GM21576 (cell line): ENCODE measurements around the gene LIN28A.

ENCODE experiments used
- ATAC-seq: cut with Tn5 transposase; IDR thresholded peaks from one replicate; pipeline ENCODE4 v1.9.1; 2021; ENCODE audit warnings: mild to moderate bottlenecking, moderate library complexity; ENCODE audit not compliant: unreplicated experiment

Gene LIN28A

DNA sequence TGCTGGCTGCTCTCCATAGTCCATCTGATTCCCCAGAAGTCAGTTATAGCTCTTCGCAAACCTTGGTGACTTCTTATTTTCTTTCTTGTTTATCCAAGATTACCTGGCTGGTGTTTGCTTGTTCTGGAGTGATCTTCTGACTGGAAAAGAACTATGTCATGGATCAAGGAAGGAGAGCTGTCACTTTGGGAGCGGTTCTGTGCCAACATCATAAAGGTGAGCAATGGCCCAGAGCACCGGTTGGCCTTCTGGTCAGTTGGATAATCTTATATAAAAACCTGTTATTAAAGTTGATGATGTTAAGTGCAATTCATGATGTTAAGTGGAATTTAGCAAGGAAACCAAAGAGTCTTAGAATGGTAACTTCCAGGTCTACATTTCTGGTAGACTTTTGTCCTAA is 22.2 kb downstream of the LIN28A start:
- ATAC-seq, result no peak

DNA sequence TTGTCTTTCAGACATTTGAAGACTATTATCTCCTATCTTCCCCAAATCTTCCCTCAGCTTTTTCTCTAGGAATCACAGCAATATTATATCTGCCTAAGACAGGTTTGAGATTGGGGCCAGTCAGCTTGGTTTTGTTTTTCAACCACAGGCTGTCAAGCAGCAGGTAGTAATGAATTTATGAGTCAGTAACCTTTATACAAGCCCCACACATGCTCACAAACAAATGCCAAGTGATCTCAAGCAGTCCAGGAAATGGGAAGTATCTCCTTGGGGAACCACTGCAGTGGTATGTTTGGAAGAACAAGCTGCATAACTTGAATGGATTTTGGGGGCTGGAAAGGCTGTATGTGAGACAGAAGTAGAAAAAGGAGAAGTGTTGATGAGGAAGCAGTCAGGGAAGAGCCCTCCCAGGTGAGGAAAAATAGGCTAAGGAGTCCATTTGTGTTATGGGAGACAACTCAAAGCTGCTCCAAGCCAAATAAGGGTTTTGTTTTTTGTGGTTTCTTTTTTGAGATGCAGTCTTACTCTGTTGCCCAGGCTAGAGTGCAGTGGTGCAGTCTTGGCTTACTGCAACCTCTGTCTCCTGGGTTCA is 23.6 kb downstream of the LIN28A start:
- no peak for ATAC-seq

DNA sequence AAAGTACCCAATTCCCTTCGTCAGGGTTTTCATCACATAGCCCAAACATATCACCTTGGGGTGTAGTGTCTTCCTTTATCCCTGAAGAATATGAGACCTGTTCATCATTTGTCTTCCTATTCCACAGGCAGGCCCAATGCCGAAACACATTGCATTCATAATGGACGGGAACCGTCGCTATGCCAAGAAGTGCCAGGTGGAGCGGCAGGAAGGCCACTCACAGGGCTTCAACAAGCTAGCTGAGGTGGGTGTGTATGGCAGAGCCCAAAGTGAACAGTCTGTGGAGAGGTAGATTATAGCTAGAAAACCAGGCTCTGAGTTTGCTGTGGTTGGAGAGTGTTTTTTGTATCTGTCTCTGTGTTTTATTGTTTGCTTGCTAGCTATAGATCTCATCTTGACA is 27.4 kb downstream of the LIN28A start:
- ATAC-seq, result no peak

DNA sequence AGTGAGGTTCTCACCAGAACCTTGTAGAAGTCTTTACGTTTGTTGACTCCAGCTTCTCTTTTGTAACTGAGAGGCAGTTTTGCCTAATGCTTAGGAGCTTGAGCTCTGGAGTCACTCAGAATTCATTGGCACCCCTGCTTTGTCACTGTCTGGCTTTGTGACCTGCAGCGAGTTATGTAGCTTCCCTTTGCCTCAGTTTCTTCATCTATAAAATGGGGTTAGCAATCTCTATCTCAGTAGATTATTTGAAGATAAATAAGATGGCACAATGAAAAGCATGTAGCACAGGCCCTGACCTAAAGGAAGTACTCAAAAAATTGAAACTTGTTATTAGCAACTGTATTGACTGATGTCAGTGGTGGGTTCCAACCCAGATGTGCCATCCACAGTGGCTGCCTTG is 29.6 kb downstream of the LIN28A start:
- ATAC-seq, result no peak

DNA sequence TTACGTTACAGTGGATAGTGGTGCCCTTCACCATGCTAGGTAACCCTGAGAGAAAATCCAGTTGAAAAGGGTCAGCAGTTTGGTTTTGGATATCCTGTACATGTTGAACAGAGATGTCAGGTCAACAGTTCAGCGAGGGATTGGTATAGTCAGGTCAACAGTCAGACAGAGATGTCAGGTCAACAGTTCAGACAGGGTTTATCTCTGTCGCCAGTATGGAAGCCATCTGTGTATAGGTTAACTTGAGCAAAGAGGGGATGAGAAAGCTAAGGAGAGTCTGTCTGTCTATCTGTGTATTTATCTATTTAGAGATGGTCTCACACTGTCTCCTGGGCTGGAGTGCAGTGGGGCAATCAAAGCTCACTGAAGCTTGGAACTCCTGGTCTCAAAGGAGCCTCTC is 39.3 kb downstream of the LIN28A start:
- no peak for ATAC-seq

DNA sequence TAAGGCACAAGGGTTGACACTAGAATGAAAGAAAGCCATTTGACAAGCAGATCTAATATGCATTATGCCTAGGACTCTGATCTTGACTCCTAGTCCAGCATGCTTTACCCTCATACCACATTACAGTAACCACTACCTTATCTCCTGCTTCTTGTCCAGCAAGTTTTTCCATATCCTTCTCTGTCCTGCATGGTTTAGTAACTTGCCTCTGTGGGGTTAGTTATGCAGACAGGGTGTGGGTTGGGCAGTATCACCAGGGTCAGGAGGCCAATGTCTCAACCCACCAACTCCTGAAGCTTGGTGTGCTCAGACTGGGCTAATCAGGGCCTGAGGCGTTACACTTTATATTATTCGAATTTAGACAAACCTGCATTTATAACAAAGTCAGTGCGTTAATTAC is 40.3 kb downstream of the LIN28A start:
- ATAC-seq, result no peak

DNA sequence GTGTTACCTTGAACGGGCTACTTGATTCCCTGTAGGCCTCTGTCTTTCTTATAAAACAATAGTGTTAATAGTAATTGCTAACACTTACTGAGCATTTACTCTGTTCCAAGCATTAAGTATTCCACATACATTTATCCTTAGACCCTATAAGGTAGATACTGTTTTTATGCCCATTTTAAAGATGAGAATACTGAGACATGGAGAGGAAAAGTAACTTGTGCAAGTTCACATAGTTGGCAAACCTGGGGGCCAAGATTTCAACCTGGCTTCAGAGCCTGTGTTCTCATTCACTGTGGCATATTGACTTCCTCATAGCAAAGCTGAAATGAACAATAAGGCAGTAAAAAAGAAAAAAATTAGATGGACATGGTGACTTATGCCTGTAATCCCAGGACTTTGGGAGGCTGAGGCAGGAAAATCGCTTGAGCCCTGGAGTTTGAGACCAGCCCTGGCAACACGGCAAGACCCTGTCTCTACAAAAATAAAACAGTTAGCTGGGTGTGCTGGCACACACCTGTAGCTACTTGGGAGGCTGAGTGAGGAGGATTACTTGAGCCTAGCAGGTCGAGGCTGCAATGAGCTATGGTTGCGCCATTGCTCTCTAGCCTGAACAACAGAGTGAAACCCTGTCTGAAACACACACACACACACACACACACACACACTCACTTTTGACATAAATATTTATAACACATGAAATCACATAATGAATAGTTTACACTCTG is 42.0 kb downstream of the LIN28A start:
- ATAC-seq, result no peak

DNA sequence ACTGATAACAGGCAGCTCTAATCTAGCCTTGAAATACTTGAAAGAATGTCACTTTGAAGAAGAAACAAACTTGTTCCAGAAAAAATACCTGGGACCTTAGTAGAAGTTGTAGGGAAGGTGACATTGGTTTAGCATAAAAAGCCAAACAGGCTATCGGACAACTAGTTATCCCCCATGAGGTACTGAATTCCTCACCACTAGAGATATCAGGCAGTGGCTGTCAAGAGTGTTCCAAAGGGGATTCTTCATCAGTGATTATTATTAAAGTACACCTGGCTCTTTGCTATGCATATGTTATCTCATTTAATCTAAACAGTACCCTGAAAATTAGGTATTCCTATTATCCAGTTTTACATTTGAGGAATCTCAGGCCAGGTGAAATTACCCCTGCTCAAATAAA is 48.5 kb downstream of the LIN28A start:
- ATAC-seq, result no peak

DNA sequence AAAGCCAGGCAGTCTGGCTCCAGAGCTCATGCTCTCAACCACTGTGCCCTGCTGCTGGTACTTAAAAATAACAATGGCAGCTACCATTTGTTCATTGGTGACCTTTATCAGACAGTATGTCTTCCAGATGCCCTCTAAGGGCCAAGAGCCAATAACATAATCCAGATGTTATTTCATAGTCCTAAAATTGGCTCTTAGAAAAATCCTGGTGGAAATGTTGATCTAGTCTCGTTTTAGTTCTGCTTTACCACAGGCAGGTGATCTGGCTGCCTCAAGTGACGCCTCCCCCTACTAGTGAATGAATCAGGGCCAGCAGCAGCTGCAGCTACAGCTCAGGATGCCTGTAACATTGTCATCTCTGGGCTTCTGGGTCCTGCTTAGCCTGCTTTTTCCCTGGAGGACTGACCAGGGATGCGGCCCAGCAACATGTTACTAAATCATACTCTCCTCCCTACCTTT is 49.0 kb downstream of the LIN28A start:
- ATAC-seq, result no peak

DNA sequence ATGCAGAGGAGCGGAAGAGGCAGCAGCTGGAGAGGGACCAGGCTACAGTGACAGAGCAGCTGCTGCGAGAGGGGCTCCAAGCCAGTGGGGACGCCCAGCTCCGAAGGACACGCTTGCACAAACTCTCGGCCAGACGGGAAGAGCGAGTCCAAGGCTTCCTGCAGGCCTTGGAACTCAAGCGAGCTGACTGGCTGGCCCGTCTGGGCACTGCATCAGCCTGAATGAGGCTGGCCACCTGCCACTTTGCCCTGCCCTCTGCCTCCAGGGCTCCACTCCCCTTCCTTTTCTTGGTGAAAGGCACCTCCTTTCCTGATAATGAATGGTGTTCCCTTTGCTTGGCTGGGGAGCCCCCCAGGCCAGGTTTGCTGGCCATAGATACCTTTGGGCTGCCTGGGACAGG is 58.3 kb downstream of the LIN28A start:
- ATAC-seq, result no peak

DNA sequence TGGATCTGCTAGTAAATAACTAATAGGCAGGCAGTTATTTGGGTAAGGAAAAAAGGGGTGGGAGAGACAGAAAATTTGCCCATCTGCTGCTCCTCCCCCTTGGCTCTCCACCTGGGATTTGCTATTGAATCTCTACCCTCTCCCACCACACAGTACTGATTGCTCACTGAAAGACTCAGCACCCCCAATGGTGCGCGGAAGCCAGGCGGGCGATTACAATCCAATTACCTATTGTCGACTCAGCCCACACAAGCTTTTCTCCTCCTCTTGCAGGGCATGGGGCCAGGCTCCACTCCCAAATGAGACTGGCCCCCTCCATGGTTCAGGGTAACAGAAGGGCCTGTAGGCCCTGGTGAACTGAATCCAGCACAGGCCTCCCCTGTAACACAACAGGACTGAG is 58.9 kb downstream of the LIN28A start:
- ATAC-seq, result no peak

DNA sequence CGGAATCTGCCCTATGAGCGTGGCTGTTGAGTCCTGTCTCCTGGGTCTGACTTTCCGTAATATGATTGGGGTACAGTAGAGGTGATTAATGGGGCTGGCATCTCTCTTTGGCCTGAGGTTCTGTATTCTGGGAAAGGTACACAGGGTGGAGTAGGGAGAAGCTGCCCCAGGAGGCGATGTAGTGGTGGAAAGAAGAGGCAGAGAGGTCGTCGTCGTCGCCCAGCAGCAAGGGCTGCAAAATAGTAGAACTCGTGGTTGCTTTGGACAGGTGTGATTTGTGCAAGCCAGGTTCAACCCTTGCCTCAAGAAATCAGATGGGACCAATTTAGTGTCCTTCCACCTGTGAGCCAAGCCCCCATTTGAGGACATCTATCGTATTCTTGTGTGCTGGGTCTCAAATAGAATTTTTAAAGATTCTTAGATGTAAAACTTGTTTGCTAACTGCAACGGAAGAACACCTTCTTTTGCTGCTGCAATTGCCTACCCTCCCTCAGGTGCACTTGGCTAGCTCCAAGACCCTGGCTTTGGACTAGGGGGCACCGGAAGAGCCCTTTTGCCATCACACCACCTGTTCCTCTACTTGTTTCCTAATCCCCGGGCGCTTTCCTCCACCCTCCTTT is 60.4 kb downstream of the LIN28A start:
- ATAC-seq, result no peak

DNA sequence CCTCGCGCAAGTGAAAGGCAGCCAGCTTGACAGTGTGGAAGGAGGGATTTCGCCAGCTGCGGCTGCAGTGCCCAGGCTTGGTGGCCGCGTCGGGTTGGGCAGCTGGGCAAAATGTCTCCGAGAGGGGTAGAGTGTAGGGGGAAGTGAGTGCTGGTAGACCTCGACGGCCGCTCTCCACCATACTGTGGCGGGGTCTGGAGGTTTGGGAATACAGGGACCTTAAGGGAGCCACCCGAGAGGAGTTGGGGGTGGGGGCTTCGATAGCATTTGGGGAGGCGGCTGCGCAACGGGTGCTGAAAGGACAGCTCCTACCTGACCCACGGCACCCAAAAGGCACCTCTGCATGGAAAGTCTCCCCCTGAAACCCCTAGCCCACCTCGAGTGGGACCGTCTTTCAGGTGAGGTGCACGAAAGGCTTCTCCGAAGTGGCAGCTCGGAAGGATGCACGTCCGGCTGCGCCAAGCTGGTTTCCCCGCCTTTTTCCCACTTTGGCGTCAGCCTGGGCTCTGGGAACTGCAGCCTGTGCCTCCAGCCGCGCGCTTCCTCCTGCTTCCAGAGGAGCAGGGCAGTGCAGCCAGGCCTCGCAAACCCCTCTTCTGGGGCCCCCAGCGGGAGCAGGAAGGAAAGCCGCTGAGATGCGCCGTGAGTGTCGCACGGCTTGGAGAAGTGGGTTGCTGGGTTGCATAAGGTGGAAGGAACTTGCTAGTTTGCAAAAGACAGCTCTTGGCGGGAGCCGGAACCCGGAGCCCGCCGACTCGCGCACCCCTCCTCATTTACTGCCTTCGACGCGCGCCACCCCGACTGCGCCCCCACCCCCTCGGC is 61.1 kb downstream of the LIN28A start:
- ATAC-seq, result peak; percentile 11

DNA sequence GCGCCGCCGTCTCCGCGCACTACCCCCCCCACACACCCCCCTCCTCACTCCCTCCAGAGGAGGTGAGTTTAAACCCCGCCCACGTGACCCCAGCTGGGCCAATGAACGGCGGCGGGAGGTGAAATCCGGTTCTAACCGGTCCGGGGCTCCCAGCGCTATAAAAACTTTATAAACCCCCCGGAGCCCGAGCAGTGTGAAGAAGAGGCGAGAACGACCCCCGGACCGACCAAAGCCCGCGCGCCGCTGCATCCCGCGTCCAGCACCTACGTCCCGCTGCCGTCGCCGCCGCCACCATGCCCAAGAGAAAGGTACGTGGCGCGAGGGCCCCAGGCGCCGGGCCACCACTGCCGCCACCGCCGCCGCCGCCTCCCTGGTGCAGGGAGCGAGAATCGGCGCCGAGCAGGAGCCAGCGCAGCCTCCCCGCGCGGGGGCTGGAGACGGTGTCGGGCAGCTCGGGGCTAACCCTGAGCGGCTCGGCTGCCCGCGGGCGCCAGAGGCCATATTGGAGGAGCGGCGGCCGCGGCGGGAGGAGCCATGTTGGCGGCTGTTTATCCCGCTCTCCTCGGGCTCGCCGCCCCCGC is 61.8 kb downstream of the LIN28A start, which contains the start of gene HMGN2:
TSS of gene HMGN2 (plus strand) at position 121 of the 581 bp plus-strand sequence. CDS start at position 294, 173 bp downstream.
- peak; percentile 45 for ATAC-seq

DNA sequence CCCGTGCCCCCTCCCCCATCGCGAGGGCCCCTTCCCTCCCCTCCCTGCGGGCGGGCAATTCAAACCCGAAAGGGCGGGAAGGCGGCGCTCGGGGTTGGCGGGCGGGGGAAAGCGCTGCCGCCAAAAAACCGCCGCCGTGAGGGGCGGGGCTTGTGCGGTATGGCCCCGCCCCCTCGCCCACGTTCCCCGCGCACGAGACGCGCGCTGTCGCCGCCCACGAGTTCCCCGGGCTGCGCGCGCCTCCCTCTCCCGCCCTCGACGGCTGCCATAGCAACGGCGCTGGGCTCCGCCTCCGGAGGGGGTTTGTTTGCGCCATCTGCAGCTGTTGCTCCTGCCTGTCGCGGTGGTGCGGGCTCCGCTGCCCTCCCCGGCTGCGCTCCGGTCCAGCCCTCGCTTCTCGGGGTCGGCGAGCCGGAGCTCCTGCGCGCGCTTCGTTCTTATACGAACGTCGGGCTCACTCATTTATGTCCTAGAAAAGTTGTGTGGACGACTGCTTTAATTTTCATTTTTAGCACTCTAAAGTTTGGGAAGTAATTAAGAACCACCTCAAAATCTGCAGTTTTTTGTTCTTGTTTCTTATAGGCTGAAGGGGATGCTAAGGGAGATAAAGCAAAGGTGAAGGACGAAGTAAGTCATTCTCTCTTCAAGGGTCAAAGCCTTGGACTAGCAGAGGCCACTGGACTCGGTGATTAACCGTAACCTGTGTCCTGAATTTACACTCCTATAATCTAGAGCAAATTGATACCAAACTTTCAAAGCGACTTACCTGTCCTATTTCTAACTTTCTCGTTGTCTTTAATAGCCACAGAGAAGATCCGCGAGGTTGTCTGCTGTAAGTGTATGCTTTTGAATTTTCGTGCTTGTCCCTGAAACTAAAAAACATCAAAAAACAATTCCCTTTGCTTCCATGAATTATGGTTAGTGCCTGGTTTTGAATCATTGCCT is 62.6 kb downstream of the LIN28A start:
- ATAC-seq, result peak; percentile 69

DNA sequence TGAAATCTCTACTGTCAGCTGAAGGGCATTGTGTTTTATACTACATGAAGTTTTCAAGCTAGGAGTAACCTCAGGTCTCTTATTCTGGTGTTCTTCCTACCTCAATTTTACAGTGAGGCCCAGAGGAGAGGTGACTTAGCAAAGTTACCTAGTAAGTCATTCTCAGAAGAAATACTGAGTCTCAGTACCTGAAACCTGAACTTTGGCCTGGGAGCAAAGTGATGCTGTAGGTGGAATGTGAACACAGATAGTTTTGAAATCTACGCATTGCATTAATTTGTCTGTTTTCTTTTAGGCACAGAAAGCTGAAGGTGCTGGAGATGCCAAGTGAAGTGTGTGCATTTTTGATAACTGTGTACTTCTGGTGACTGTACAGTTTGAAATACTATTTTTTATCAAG is 64.2 kb downstream of the LIN28A start:
- ATAC-seq, result no peak

DNA sequence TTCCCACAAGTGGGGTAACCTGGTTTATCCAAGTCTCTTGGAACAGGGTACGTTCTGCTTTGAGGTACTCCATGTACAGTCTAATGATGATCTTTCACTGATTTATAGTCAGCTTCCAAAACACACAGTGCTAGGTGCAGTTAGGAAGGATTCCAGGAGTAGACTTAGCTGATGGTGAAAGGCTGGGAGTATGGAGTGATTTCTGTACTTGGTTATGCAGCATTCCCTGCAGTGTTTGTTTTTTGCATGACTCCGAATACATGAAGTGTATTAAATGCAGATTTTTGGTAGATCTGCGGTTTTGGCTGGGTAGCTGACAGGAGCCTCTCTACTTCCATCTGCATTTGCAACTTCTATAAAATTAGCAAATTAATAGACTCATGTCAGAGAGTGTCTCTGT is 65.4 kb downstream of the LIN28A start:
- ATAC-seq, result no peak

DNA sequence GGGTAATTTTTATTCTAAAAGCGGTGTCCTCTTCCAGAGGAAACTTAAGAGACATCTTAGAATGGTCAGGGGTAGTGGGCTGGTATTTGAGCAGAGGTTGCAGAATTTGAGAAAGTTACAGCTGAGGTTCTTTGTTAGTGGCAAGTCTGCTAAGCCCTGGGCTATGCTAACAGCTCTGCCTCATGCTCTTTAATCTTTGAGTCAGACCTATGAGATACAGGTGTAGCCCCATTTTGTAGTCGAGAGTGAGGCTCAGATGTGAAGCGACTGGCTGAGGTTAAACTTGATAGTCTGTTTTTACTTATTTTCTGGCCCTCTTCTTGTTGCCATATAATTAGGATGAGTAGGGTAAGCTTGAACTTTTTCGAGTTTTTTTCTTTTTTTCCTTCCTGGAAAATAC is 66.3 kb downstream of the LIN28A start:
- no peak for ATAC-seq

DNA sequence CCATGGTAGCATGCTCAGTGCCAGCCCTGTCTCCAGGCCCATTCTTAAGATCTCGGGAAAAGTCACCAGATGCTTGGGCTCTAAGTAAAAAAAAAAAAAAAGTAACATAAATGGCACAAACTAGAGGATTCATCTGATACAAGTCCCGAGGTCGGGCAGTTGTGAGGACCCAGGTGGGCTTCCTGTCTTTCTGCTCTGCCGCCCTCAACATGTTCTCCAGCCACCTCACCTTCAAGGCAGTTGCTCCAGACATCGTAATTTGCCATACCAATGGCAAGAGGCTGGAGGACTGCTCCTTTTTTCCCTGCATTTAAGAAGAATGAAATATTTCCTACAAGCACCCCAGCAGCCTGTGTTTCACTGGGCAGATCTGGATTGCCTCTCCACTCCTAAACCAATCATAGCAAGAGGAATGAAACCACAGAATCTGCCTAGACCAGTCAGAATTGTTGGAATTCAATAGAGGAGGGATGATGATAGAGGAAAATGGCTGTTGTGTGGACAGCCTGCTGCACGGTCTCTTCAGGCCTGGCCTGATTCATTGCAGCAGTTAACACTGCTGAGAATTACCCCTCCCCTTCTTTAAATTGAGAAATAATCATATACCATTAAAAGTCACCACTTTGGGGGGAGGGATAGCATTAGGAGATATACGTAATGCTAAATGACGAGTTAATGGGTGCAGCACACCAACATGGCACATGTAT is 67.0 kb downstream of the LIN28A start:
- ATAC-seq, result no peak
